Fibroblast of skin of scalp (primary cell): ENCODE measurements around the gene MTNR1A. TPM values are rescaled to one million over a fixed set of nuclear protein-coding genes. Genes with fewer than 3 reads are reported as not detected.

ENCODE experiments used
- DNase-seq: peaks from one replicate; pipeline ENCODE4 v3.0.0-alpha.2; 2013
- polyA plus RNA-seq, 2 experiments: library from polyadenylated mRNA; unstranded; fragments of 120-200 nt; gene quantifications; one replicate each; pipeline ENCODE4 v1.2.1, GENCODE V29; 2013; ENCODE audit not compliant: insufficient read length in 2 of 2

MTNR1A gene
- 0.08 TPM for polyA plus RNA-seq (2013, experiment 1 of 2; ENCODE audit: insufficient read length)
- polyA plus RNA-seq (2013, experiment 2 of 2; ENCODE audit: insufficient read length): not detected

GRCh38 chr4:186554914-186555827, at the start of gene MTNR1A:
Gene MTNR1A, minus strand, starts transcription at chr4:186555567. Its CDS starts 202 bp downstream, at chr4:186555365.
- no peak for DNase-seq

GRCh38 chr4:186604124-186604807, 48.9 kb upstream of the MTNR1A start:
- no peak for DNase-seq

- no peak for DNase-seq
These were observed 47.6 kb upstream of the MTNR1A start for GRCh38 chr4:186602978-186603377.

GRCh38 chr4:186599483-186599882, 44.1 kb upstream of the MTNR1A start:
- DNase-seq: no peak

- DNase-seq: no peak
These were observed 43.3 kb upstream of the MTNR1A start for GRCh38 chr4:186598686-186599085.

GRCh38 chr4:186596850-186597390, 41.6 kb upstream of the MTNR1A start:
- no peak for DNase-seq

GRCh38 chr4:186596346-186596745, 41.0 kb upstream of the MTNR1A start:
- no peak for DNase-seq

GRCh38 chr4:186593587-186593973, 38.2 kb upstream of the MTNR1A start:
- peak; percentile 11 for DNase-seq

- peak; percentile 76 for DNase-seq
These were observed 37.7 kb upstream of the MTNR1A start for GRCh38 chr4:186592966-186593586.

GRCh38 chr4:186592445-186592844, 37.1 kb upstream of the MTNR1A start:
- DNase-seq: no peak

GRCh38 chr4:186591651-186592050, 36.3 kb upstream of the MTNR1A start:
- DNase-seq: no peak

- DNase-seq: no peak
These were observed 33.1 kb upstream of the MTNR1A start for GRCh38 chr4:186588503-186588902.

GRCh38 chr4:186587416-186588018, 32.1 kb upstream of the MTNR1A start:
- peak; percentile 58 for DNase-seq

GRCh38 chr4:186586205-186586604, 30.8 kb upstream of the MTNR1A start:
- no peak for DNase-seq

- DNase-seq: no peak
These were observed 29.5 kb upstream of the MTNR1A start for GRCh38 chr4:186584912-186585311.

- DNase-seq: no peak
These were observed 26.1 kb upstream of the MTNR1A start for GRCh38 chr4:186581421-186581820.

- no peak for DNase-seq
These were observed 25.3 kb upstream of the MTNR1A start for GRCh38 chr4:186580669-186581068.

GRCh38 chr4:186570193-186570996, 15.0 kb upstream of the MTNR1A start:
- DNase-seq: peak; percentile 63

- no peak for DNase-seq
These were observed 14.3 kb upstream of the MTNR1A start for GRCh38 chr4:186569533-186570192.

- no peak for DNase-seq
These were observed 10.7 kb upstream of the MTNR1A start for GRCh38 chr4:186566068-186566467.

- no peak for DNase-seq
These were observed 8.4 kb upstream of the MTNR1A start for GRCh38 chr4:186563761-186564160.
